Spinal cord (tissue), 10 donors: ENCODE results near the gene STRA6. TPM values are rescaled to one million over a fixed set of nuclear protein-coding genes. Genes with fewer than 3 reads are reported as not detected.

Experiments used
- DNase-seq, 6 donors: peaks; one replicate each; pipeline versions ENCODE4 v3.0.0 to v3.0.0-alpha.2; 2013 to 2015; ENCODE audit warnings: low spot score in 6 of 6, low read depth in 4 of 6
- H3K27ac ChIP-seq: one replicate; pipeline ENCODE4 v1.5.1; 2013; ENCODE audit warnings: low read depth, low read length, control low read depth
- H3K27me3 ChIP-seq: one replicate; pipeline ENCODE4 v1.6.1; 2013; ENCODE audit warnings: low read length; ENCODE audit not compliant: control insufficient read depth, insufficient read depth
- H3K36me3 ChIP-seq: one replicate; pipeline ENCODE4 v1.6.1; 2013; ENCODE audit warnings: low read length; ENCODE audit not compliant: control insufficient read depth, insufficient read depth
- H3K4me1 ChIP-seq: one replicate; pipeline ENCODE4 v1.6.1; 2013; ENCODE audit warnings: low read length; ENCODE audit not compliant: control insufficient read depth, insufficient read depth
- H3K4me3 ChIP-seq: one replicate; pipeline ENCODE4 v1.5.1; 2013; ENCODE audit warnings: low read depth, low read length, control low read depth
- H3K9me3 ChIP-seq: one replicate; pipeline ENCODE4 v1.6.1; 2013; ENCODE audit warnings: low read length; ENCODE audit not compliant: control insufficient read depth, insufficient read depth
- WGBS: methylation state at CpG from one replicate; pipeline ENCODE4 v1.1.5; 2013; ENCODE audit warnings: missing lambda C conversion rate; ENCODE audit not compliant: insufficient coverage; 5-methylcytosine and 5-hydroxymethylcytosine counted together
- polyA plus RNA-seq, 2 donors: library from polyadenylated mRNA; unstranded; fragments of 120-200 nt; gene quantifications; one replicate each; pipeline ENCODE4 v1.2.1, GENCODE V29; 2013; ENCODE audit not compliant: insufficient read length in 2 of 2
- total RNA-seq, 2 donors: library from RNA; depleted of rRNA in 1 of 2; stranded (reverse); fragments of 120-200 nt in 1 of 2; fragments of >200 nt in 1 of 2; gene quantifications; one replicate each; pipeline versions ENCODE4 v1.2.3 to v1.2.4, GENCODE V29; 2013 to 2014
- donor health status: healthy.

STRA6 gene
- total and polyA plus RNA-seq, 4 donors: 9.4 to 69.0 (median 30.1) TPM

DNA sequence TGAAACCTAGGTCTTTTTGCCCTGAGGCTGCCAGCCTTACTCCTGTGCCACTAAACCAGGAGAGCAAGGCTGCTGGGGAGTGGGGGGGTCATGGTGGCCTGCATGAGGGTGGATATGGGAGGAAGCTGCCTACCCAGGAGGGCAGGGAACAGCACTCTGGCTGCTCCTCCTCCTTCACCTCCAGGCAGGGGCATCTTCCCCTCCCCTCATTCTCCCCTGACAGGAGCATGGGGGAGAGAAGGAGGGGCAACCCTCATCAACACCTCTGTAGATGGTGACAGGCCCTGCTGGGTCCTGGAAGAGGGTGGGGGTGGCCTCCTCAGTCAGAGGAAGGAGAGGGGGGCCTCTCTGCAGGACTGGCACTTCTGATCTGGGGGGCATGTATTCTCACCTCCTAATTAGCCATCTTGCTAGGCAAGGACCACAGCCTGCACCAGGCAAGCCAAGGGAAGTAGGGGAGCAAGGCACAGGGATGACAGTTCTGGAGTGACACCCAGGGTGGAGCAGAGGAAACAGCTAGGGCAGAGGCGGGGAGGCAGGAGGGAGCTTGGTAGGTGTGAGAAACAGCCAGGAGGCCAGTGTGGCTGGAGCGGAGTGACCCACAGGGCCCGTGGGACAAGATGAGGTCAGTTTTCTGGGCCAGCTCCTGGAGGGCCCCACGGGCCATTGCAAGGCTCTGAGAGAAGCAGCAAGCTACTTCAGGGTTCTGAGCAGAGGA is 38.5 kb upstream of the STRA6 start:
- DNase-seq: peak in 1 of 6 donors; percentile 40
- Histone ChIP-seq H3K9me3 (no peaks in the 10 kb centered on the region), H3K27me3 (no peaks in the 10 kb centered on the region), H3K4me3 (no peak overlapping the region), H3K27ac (no peak overlapping the region), H3K36me3 (no peaks in the 10 kb centered on the region), H3K4me1 (peaks cover 54% of the 10 kb centered on the region)
- 72% methylated on average over 4 of the region's 4 CpGs for WGBS

- H3K4me3 ChIP-seq: no peak overlapping the region
- DNase-seq: peak in 4 of 6 donors; percentile 72 to 96 (median 82)
- WGBS: 17% methylated on average over 5 of the region's 5 CpGs
- H3K9me3 ChIP-seq: no peaks in the 10 kb centered on the region
- H3K27me3 ChIP-seq: no peaks in the 10 kb centered on the region
- H3K4me1 ChIP-seq: peaks cover 45% of the 10 kb centered on the region
- no peaks in the 10 kb centered on the region for H3K36me3 ChIP-seq
- peak overlapping the region; percentile 33 for H3K27ac ChIP-seq
Measured at GRCh38 chr15:74240002-74240568, 37.5 kb upstream of the STRA6 start.

DNA sequence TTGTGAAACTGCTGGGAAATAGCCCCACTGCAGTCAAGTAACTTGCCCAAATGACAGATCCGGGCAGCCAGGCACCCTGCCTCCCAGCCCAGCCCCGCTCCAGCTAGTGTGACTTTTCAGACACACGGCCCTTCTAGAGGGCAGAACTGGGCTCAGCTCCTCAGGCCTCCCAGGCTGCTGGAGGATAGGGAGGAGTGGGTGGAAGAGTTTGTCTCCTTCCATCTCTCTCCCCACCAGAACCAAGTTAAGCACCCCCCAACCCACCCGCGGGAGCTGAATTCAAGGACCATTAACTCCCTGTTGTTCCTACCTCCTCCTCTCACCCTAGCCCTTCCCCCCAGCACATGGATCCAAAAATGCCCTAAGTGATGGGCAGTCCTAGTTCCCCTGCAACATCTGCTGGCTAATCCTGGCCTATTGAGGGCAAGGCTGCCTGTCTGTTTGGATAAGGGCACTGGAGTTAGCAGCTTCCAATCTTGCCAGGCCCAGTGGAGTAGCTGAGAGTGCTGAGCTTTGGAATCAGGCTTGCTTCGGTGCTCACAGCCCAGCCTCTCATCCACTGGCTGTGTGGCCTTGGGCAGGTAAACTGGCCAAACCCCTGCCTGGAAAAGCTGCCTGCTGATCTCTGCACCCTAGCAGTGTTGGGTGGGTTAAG is 36.6 kb upstream of the STRA6 start:
- Histone ChIP-seq H3K4me3 (no peak overlapping the region), H3K9me3 (no peaks in the 10 kb centered on the region), H3K36me3 (no peaks in the 10 kb centered on the region), H3K27me3 (no peaks in the 10 kb centered on the region), H3K4me1 (peaks cover 43% of the 10 kb centered on the region), H3K27ac (no peak overlapping the region)
- WGBS: 55% methylated on average over 2 of the region's 6 CpGs
- DNase-seq: no peak

DNA sequence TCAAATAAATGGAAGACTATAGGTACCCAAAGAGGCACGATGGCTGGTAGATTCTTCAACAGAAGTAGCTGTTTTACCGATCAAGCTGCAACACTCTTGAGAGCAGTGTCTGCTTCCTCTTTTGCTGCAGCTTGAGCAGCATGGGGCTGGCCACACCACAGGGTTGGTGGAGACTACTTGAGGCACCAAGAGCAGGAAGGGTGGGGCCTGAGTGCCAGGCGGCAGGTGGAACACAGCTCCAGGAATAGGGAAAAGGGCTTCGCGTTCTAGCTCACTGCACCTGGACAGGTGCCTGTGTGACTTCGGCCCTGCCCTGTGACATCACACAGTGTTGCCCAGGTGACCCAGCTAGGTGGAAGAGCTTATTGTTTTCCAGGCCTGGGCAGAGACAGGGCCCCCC is 33.4 kb upstream of the STRA6 start, which contains the start of gene CCDC33:
Gene CCDC33 (plus strand): TSS at position 365 of the 400 bp plus-strand sequence. CDS start 394 bp downstream, outside the sequence.
- WGBS: 81% methylated on average over 6 of the region's 6 CpGs
- H3K27ac ChIP-seq: no peak within 1 kb of the TSS

GRCh38 chr15:74234598-74234875 is 31.9 kb upstream of the STRA6 start:
- H3K27me3 ChIP-seq: no peaks in the 10 kb centered on the region

More for the DNA sequence above, 33.4 kb upstream of the STRA6 start, which contains the start of gene CCDC33:
- H3K4me3 ChIP-seq: no peak within 1 kb of the TSS
- no peaks in the 10 kb centered on the region for H3K9me3 ChIP-seq
- H3K27me3 ChIP-seq: no peaks in the 10 kb centered on the region
- H3K36me3 ChIP-seq: no peaks in the 10 kb centered on the region
- no peak for DNase-seq
- peaks cover 33% of the 10 kb centered on the region for H3K4me1 ChIP-seq

DNA sequence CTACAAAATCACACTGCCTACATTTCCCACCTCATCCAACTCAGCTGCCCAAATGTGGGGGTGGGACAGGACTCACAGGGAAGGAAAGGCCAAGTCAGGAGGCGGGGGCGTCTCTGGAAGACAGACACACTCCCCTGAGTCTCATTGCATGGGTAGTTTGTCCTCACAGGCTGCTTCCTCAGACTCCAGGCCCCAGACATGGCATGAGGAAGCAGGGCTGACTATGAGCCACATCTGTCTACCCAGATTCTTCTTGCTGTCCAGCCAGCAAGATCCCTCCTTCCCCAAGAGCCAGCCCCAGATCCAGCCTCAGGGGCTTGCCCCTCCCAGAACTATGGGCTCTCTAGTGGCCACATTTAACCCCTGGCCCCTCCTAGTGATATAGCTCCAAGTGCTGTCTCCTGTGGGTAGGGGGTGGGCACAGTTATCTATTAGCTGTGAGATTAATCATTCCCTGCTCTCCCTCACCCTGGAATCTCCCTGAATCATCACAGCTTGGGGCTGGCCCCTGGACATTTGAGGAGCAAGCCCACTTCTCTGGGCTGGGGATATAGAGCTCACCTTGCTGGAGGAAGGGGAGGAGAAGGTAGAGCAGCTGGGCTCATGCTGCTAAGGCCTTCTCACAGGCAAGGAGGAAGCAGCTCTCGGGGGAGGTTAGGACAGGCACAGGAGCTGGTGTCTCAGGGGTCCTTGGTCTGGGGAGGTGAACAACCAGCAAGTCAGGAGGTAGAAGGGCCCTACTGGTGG is 31.4 kb upstream of the STRA6 start:
- Histone ChIP-seq H3K4me1 (peaks cover 25% of the 10 kb centered on the region), H3K9me3 (no peaks in the 10 kb centered on the region), H3K36me3 (no peaks in the 10 kb centered on the region), H3K27me3 (no peaks in the 10 kb centered on the region), H3K4me3 (no peak overlapping the region), H3K27ac (no peak overlapping the region)
- WGBS: 80% methylated on average over 2 of the region's 3 CpGs
- DNase-seq: no peak

More at GRCh38 chr15:74234598-74234875, 31.9 kb upstream of the STRA6 start:
- H3K27ac ChIP-seq: no peak overlapping the region
- H3K4me3 ChIP-seq: no peak overlapping the region
- WGBS: 85% methylated on average over 9 of the region's 9 CpGs
- no peak for DNase-seq
- no peaks in the 10 kb centered on the region for H3K36me3 ChIP-seq
- peaks cover 25% of the 10 kb centered on the region for H3K4me1 ChIP-seq
- no peaks in the 10 kb centered on the region for H3K9me3 ChIP-seq

DNA sequence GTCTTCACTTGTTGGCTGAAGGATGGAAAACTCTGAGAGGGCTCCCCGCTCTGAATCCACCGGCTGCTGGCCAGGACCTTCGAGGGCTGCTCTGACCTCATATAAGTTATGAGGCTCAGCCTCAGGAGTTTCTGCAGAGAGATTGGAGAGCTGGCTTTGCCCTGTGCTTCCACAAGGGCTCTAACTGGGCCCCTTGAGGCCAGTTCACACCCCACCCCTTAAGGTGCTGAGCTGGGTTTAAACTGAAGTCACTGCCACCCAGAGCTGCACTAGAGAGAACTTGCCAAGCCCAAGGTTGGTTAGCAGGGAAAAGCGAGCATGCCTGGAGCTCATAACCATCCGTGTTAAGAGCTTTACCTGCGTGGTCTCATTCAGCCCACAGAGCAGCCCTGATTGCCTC is 30.8 kb upstream of the STRA6 start:
- no peaks in the 10 kb centered on the region for H3K27me3 ChIP-seq
- no peak overlapping the region for H3K4me3 ChIP-seq
- 88% methylated on average over 6 of the region's 6 CpGs for WGBS
- no peaks in the 10 kb centered on the region for H3K9me3 ChIP-seq
- peaks cover 29% of the 10 kb centered on the region for H3K4me1 ChIP-seq
- no peaks in the 10 kb centered on the region for H3K36me3 ChIP-seq
- no peak for DNase-seq
- no peak overlapping the region for H3K27ac ChIP-seq

DNA sequence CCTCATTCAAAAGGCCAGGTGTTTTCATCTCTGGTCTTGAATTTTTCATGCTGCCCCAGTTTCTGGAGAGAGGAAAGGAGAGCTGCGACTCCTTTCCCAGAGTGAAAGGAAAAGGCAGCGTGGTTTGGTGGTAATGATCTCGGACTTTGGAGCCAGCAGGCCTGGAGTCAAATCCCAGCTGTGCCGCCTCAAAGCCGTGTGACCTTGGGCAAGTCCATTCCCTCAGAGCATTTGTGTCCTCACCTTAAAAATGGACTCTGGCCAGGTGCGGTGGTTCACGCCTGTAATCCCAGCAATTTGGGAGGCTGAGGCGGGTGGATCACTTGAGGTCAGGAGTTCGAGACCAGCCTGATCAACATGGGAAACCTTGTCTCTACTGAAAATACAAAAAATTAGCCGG is 28.9 kb upstream of the STRA6 start:
- DNase-seq: no peak
- no peaks in the 10 kb centered on the region for H3K36me3 ChIP-seq
- H3K27ac ChIP-seq: no peak overlapping the region
- peaks cover 35% of the 10 kb centered on the region for H3K4me1 ChIP-seq
- no peaks in the 10 kb centered on the region for H3K9me3 ChIP-seq
- WGBS: 97% methylated on average over 10 of the region's 10 CpGs
- no peaks in the 10 kb centered on the region for H3K27me3 ChIP-seq
- no peak overlapping the region for H3K4me3 ChIP-seq

- no peaks in the 10 kb centered on the region for H3K36me3 ChIP-seq
- WGBS: 79% methylated on average over 3 of the region's 3 CpGs
- no peak overlapping the region for H3K4me3 ChIP-seq
- H3K9me3 ChIP-seq: no peaks in the 10 kb centered on the region
- no peak overlapping the region for H3K27ac ChIP-seq
- no peaks in the 10 kb centered on the region for H3K27me3 ChIP-seq
- peaks cover 35% of the 10 kb centered on the region for H3K4me1 ChIP-seq
- DNase-seq: no peak
Measured at GRCh38 chr15:74229686-74230085, 27.1 kb upstream of the STRA6 start.
